Neuronal stem cell (in vitro differentiated cells): ENCODE data around the gene ARHGAP31.

Source experiments
- DNase-seq: peaks from one replicate; pipeline ENCODE4 v3.0.0-alpha.2; 2013; ENCODE audit warnings: low spot score
- H2AFZ ChIP-seq: one replicate; pipeline ENCODE4 v1.6.1; 2013; ENCODE audit warnings: mild to moderate bottlenecking, low read length, inconsistent platforms
- H2AK5ac ChIP-seq: 2 replicates; pipeline ENCODE4 v1.6.1; 2013; ENCODE audit warnings: low read depth, mild to moderate bottlenecking, inconsistent platforms, low read length, moderate library complexity, mixed read lengths
- H2BK120ac ChIP-seq: 2 replicates; pipeline ENCODE4 v1.6.1; 2013; ENCODE audit warnings: low read depth, mild to moderate bottlenecking, inconsistent platforms, low read length, moderate library complexity, mixed read lengths
- H2BK12ac ChIP-seq: one replicate; pipeline ENCODE4 v1.6.1; 2013; ENCODE audit warnings: low read length, inconsistent platforms
- H2BK15ac ChIP-seq: 2 replicates; pipeline ENCODE4 v1.6.1; 2013; ENCODE audit warnings: mild to moderate bottlenecking, low read length, inconsistent platforms, mixed read lengths
- H2BK5ac ChIP-seq: one replicate; pipeline ENCODE4 v1.6.1; 2013; ENCODE audit warnings: inconsistent platforms, mild to moderate bottlenecking, low read length, moderate library complexity
- H3K14ac ChIP-seq: one replicate; pipeline ENCODE4 v1.6.1; 2013; ENCODE audit warnings: low read length, inconsistent platforms
- H3K18ac ChIP-seq: 2 replicates; pipeline ENCODE4 v1.6.1; 2013; ENCODE audit warnings: low read length, inconsistent platforms
- H3K23ac ChIP-seq: 2 replicates; pipeline ENCODE4 v1.6.1; 2013; ENCODE audit warnings: low read depth, mild to moderate bottlenecking, mixed read lengths, low read length, inconsistent platforms; ENCODE audit not compliant: poor library complexity
- H3K27ac ChIP-seq: replicated peaks from 3 replicates; pipeline ENCODE4 v1.5.1; 2013; ENCODE audit warnings: low read length, inconsistent platforms
- H3K27me3 ChIP-seq, 3 experiments: 2 replicates each; pipeline ENCODE4 v1.6.1; 2013; ENCODE audit warnings: low read length in 3 of 3, mild to moderate bottlenecking in 2 of 3, inconsistent platforms in 1 of 3, low read depth in 1 of 3, mixed read lengths in 1 of 3, moderate library complexity in 1 of 3; ENCODE audit not compliant: control insufficient read depth in 3 of 3, insufficient read depth in 3 of 3
- H3K36me3 ChIP-seq, 2 donors: replicated peaks in 1 of 2; 2 replicates each; pipeline ENCODE4 v1.6.1; 2013; ENCODE audit warnings: low read length in 2 of 2; ENCODE audit not compliant: control insufficient read depth in 2 of 2, insufficient read depth in 2 of 2
- H3K4ac ChIP-seq: 2 replicates; pipeline ENCODE4 v1.6.1; 2013; ENCODE audit warnings: inconsistent platforms, mild to moderate bottlenecking, low read length, moderate library complexity
- H3K4me1 ChIP-seq, 2 donors: 1 replicate in 1 of 2; 2 replicates in 1 of 2; pipeline ENCODE4 v1.6.1; 2013; ENCODE audit warnings: low read length in 2 of 2, low read depth in 1 of 2; ENCODE audit not compliant: control insufficient read depth in 2 of 2, insufficient read depth in 1 of 2
- H3K4me2 ChIP-seq: one replicate; pipeline ENCODE4 v1.6.1; 2013; ENCODE audit warnings: mild to moderate bottlenecking, low read length, inconsistent platforms; ENCODE audit not compliant: insufficient read depth, poor library complexity, severe bottlenecking
- H3K4me3 ChIP-seq, 2 donors: 2 replicates each; pipeline ENCODE4 v1.5.1; 2013; ENCODE audit warnings: low read length in 2 of 2, mild to moderate bottlenecking in 2 of 2, inconsistent platforms in 1 of 2, moderate library complexity in 1 of 2
- H3K79me1 ChIP-seq: one replicate; pipeline ENCODE4 v1.6.1; 2013; ENCODE audit warnings: low read depth, mild to moderate bottlenecking, inconsistent platforms, low read length, moderate library complexity
- H3K9ac ChIP-seq: one replicate; pipeline ENCODE4 v1.6.1; 2013; ENCODE audit warnings: mild to moderate bottlenecking, low read depth, low read length, inconsistent platforms; ENCODE audit not compliant: poor library complexity
- H3K9me3 ChIP-seq, 2 donors: replicated peaks in 1 of 2; 2 replicates each; pipeline versions ENCODE3 to v1.6.1; 2013; ENCODE audit warnings: low read length in 2 of 2, mild to moderate bottlenecking in 2 of 2, inconsistent platforms in 1 of 2, low read depth in 1 of 2, mixed read lengths in 1 of 2, moderate library complexity in 1 of 2; ENCODE audit not compliant: control insufficient read depth in 2 of 2, insufficient read depth in 1 of 2
- H4K8ac ChIP-seq: one replicate; pipeline ENCODE4 v1.6.1; 2013; ENCODE audit warnings: low read depth, mild to moderate bottlenecking, inconsistent platforms, low read length, moderate library complexity
- H4K91ac ChIP-seq: one replicate; pipeline ENCODE4 v1.6.1; 2013; ENCODE audit warnings: low read length, low read depth, mild to moderate bottlenecking, inconsistent platforms; ENCODE audit not compliant: poor library complexity
- WGBS, 2 donors: extraction: QIAGEN DNeasy Blood & Tissue Kit; methylation state at CpG; one replicate each; pipeline ENCODE4 v1.1.7; 2013; ENCODE audit warnings: missing lambda C conversion rate in 2 of 2, mixed read lengths in 1 of 2; ENCODE audit not compliant: insufficient read length in 2 of 2, insufficient replicate concordance in 1 of 2; ENCODE audit errors: extremely low coverage in 2 of 2; 5-methylcytosine and 5-hydroxymethylcytosine counted together

The ARHGAP31 gene

GRCh38 chr3:119292666-119293065 is 1.5 kb upstream of the ARHGAP31 start:
- Histone ChIP-seq H2BK12ac (no peak overlapping the region), H3K18ac (no peak overlapping the region), H4K8ac (no peak overlapping the region), H3K14ac (no peak overlapping the region), H3K36me3 (no peaks in the 10 kb centered on the region), H3K4ac (no peak overlapping the region), H3K79me1 (no peaks in the 10 kb centered on the region), H3K9me3 (peaks cover 0 to 4% of the 10 kb centered on the region in 2 donors), H3K27me3 (peaks cover 0 to 28% (median 14%) of the 10 kb centered on the region in 3 experiments), H2AK5ac (no peak overlapping the region), H2BK120ac (no peak overlapping the region), H4K91ac (no peak overlapping the region), H3K4me1 (peaks cover 4 to 11% of the 10 kb centered on the region in 2 donors), H3K4me3 (no peak overlapping the region), H2BK15ac (no peak overlapping the region), H3K27ac (no peak overlapping the region), H3K23ac (no peak overlapping the region), H3K9ac (no peak overlapping the region), H2BK5ac (no peak overlapping the region), H3K4me2 (no peak overlapping the region), H2AFZ (no peak overlapping the region)
- no peak for DNase-seq
- WGBS, 2 donors = no CpG with 5 or more reads among the region's 4 CpGs

GRCh38 chr3:119293105-119293870 is 895 bp upstream of the ARHGAP31 start:
- peak overlapping the region; percentile 96 for H3K4me2 ChIP-seq
- H3K79me1 ChIP-seq = no peaks in the 10 kb centered on the region
- no peak overlapping the region for H4K8ac ChIP-seq
- H3K36me3 ChIP-seq = no peaks in the 10 kb centered on the region
- no peak overlapping the region for H2AK5ac ChIP-seq
- no peak overlapping the region for H2BK15ac ChIP-seq
- H3K4ac ChIP-seq = no peak overlapping the region
- H3K27ac ChIP-seq = no peak overlapping the region
- no CpG with 5 or more reads among the region's 4 CpGs for whole genome bisulfite sequencing, 2 donors
- no peak overlapping the region for H2BK12ac ChIP-seq
- H2BK5ac ChIP-seq = no peak overlapping the region
- no peak overlapping the region for H3K9ac ChIP-seq
- peaks cover 0 to 4% of the 10 kb centered on the region in 2 donors for H3K9me3 ChIP-seq
- H3K23ac ChIP-seq = no peak overlapping the region
- no peak overlapping the region for H2BK120ac ChIP-seq
- H3K18ac ChIP-seq = no peak overlapping the region
- no peak overlapping the region for H4K91ac ChIP-seq
- H3K4me3 ChIP-seq = peak overlapping the region; percentile 57 to 78
- H2AFZ ChIP-seq = peak overlapping the region; percentile 95
- peaks cover 0 to 28% (median 14%) of the 10 kb centered on the region in 3 experiments for H3K27me3 ChIP-seq
- no peak overlapping the region for H3K14ac ChIP-seq
- no peak for DNase-seq
- peaks cover 4 to 11% of the 10 kb centered on the region in 2 donors for H3K4me1 ChIP-seq

- no peak overlapping the region for H3K14ac ChIP-seq
- H3K18ac ChIP-seq = peak overlapping the region; percentile 92
- no peaks in the 10 kb centered on the region for H3K79me1 ChIP-seq
- no peak overlapping the region for H4K8ac ChIP-seq
- peak overlapping the region; percentile 43 for H2BK12ac ChIP-seq
- H3K27me3 ChIP-seq = peaks cover 0 to 24% (median 14%) of the 10 kb centered on the region in 3 experiments
- H3K36me3 ChIP-seq = no peaks in the 10 kb centered on the region
- H3K4me3 ChIP-seq = peak overlapping the region; percentile 57 to 78
- no peak overlapping the region for H2BK120ac ChIP-seq
- peak overlapping the region; percentile 56 for H2BK15ac ChIP-seq
- no peak overlapping the region for H2AK5ac ChIP-seq
- no peaks in the 10 kb centered on the region for H3K9me3 ChIP-seq
- H3K23ac ChIP-seq = peak overlapping the region; percentile 56
- H3K4me1 ChIP-seq = peaks cover 4 to 11% of the 10 kb centered on the region in 2 donors
- peak overlapping the region; percentile 95 for H2AFZ ChIP-seq
- no peak overlapping the region for H3K27ac ChIP-seq
- DNase-seq = peak; percentile 29
- no peak overlapping the region for H4K91ac ChIP-seq
- WGBS, 2 donors = no CpG with 5 or more reads among the region's 43 CpGs
- H3K9ac ChIP-seq = peak overlapping the region; percentile 77
- peak overlapping the region; percentile 96 for H3K4me2 ChIP-seq
- no peak overlapping the region for H3K4ac ChIP-seq
- peak overlapping the region; percentile 46 for H2BK5ac ChIP-seq
Measured at GRCh38 chr3:119294696-119295671, 801 bp downstream of the ARHGAP31 start.
